H9 (cell line): ENCODE results near the gene ANO10. TPM values are rescaled to one million over a fixed set of nuclear protein-coding genes. Genes with fewer than 3 reads are reported as not detected.

Experiments used
- DNase-seq: peaks from one replicate; pipeline ENCODE4 v3.0.0-alpha.2; 2017
- H2AFZ ChIP-seq: one replicate; pipeline ENCODE4 v1.6.1; 2013; ENCODE audit warnings: mild to moderate bottlenecking, low read length, control low read depth, moderate library complexity
- H2AK5ac ChIP-seq: 2 replicates; pipeline ENCODE4 v1.6.1; 2013; ENCODE audit warnings: low read length, control low read depth, mixed read lengths; ENCODE audit not compliant: insufficient read length
- H2BK120ac ChIP-seq: one replicate; pipeline ENCODE4 v1.6.1; 2013; ENCODE audit warnings: low read depth, mild to moderate bottlenecking, low read length, control low read depth, inconsistent platforms; ENCODE audit not compliant: poor library complexity, severe bottlenecking
- H2BK12ac ChIP-seq: 2 replicates; pipeline ENCODE4 v1.6.1; 2013; ENCODE audit warnings: low read length, control low read depth, mixed read lengths, low read depth; ENCODE audit not compliant: insufficient read length
- H2BK15ac ChIP-seq: 2 replicates; pipeline ENCODE4 v1.6.1; 2013; ENCODE audit warnings: low read depth, low read length, control low read depth
- H2BK20ac ChIP-seq: one replicate; pipeline ENCODE4 v1.6.1; 2013; ENCODE audit warnings: low read depth, mild to moderate bottlenecking, low read length, control low read depth, inconsistent platforms; ENCODE audit not compliant: poor library complexity, severe bottlenecking
- H2BK5ac ChIP-seq: 2 replicates; pipeline ENCODE4 v1.6.1; 2013; ENCODE audit warnings: low read length, control low read depth, mixed read lengths; ENCODE audit not compliant: insufficient read length
- H3K14ac ChIP-seq: 2 replicates; pipeline ENCODE4 v1.6.1; 2013; ENCODE audit warnings: low read length, control low read depth; ENCODE audit not compliant: insufficient read depth
- H3K18ac ChIP-seq: 2 replicates; pipeline ENCODE4 v1.6.1; 2013; ENCODE audit warnings: low read depth, mild to moderate bottlenecking, mixed read lengths, low read length, control low read depth; ENCODE audit not compliant: insufficient read length
- H3K23ac ChIP-seq: 2 replicates; pipeline ENCODE4 v1.6.1; 2013; ENCODE audit warnings: low read length, control low read depth, mixed read lengths, low read depth; ENCODE audit not compliant: insufficient read length
- H3K23me2 ChIP-seq: 2 replicates; pipeline ENCODE4 v1.6.1; 2013; ENCODE audit warnings: low read depth, mild to moderate bottlenecking, mixed read lengths, low read length, control low read depth; ENCODE audit not compliant: insufficient read length, poor library complexity, severe bottlenecking
- H3K27ac ChIP-seq: 2 replicates; pipeline ENCODE4 v1.5.1; 2013; ENCODE audit warnings: low read length, control low read depth, mixed read lengths, low read depth; ENCODE audit not compliant: insufficient read length
- H3K27me3 ChIP-seq: 2 replicates; pipeline ENCODE4 v1.6.1; 2013; ENCODE audit warnings: low read length, control low read depth, inconsistent platforms; ENCODE audit not compliant: insufficient read depth
- H3K4ac ChIP-seq: 2 replicates; pipeline ENCODE4 v1.6.1; 2013; ENCODE audit warnings: low read depth, mild to moderate bottlenecking, control low read depth, inconsistent platforms, low read length, moderate library complexity
- H3K4me1 ChIP-seq: 2 replicates; pipeline ENCODE4 v1.6.1; 2013; ENCODE audit warnings: low read length, control low read depth, inconsistent platforms; ENCODE audit not compliant: insufficient read depth
- H3K4me2 ChIP-seq: 2 replicates; pipeline ENCODE4 v1.6.1; 2013; ENCODE audit warnings: low read length, control low read depth, mixed read lengths; ENCODE audit not compliant: insufficient read length, insufficient read depth
- H3K56ac ChIP-seq: 2 replicates; pipeline ENCODE4 v1.6.1; 2013; ENCODE audit warnings: low read depth, mild to moderate bottlenecking, mixed read lengths, low read length, control low read depth; ENCODE audit not compliant: insufficient read length
- H3K79me1 ChIP-seq: 2 replicates; pipeline ENCODE4 v1.6.1; 2013; ENCODE audit warnings: low read depth, mild to moderate bottlenecking, moderate library complexity, low read length, control low read depth, inconsistent platforms; ENCODE audit not compliant: insufficient read depth, poor library complexity, severe bottlenecking
- H3K79me2 ChIP-seq: 2 replicates; pipeline ENCODE4 v1.6.1; 2013; ENCODE audit warnings: low read length, control low read depth, inconsistent platforms; ENCODE audit not compliant: insufficient read depth
- H3K9ac ChIP-seq: 2 replicates; pipeline ENCODE4 v1.6.1; 2013; ENCODE audit warnings: low read length, control low read depth, mixed read lengths; ENCODE audit not compliant: insufficient read length; ENCODE audit errors: extremely low read depth
- H3K9me3 ChIP-seq: one replicate; pipeline ENCODE4 v1.6.1; 2013; ENCODE audit warnings: low read depth, low read length, inconsistent platforms; ENCODE audit not compliant: control insufficient read depth
- H3T11ph ChIP-seq: one replicate; pipeline ENCODE4 v1.6.1; 2013; ENCODE audit warnings: mild to moderate bottlenecking, low read length, control low read depth, inconsistent platforms
- H4K20me1 ChIP-seq: one replicate; pipeline ENCODE4 v1.6.1; 2013; ENCODE audit not compliant: control insufficient read depth, insufficient read length, insufficient read depth
- H4K5ac ChIP-seq: 2 replicates; pipeline ENCODE4 v1.6.1; 2013; ENCODE audit warnings: low read depth, mild to moderate bottlenecking, mixed read lengths, low read length, control low read depth; ENCODE audit not compliant: insufficient read length
- H4K8ac ChIP-seq: replicated peaks from 2 replicates; pipeline ENCODE4 v1.6.1; 2013; ENCODE audit warnings: low read length, control low read depth, mixed read lengths, low read depth; ENCODE audit not compliant: insufficient read length
- H4K91ac ChIP-seq: 2 replicates; pipeline ENCODE4 v1.6.1; 2013; ENCODE audit warnings: low read depth, mild to moderate bottlenecking, moderate library complexity, mixed read lengths, low read length, control low read depth; ENCODE audit not compliant: insufficient read length
- H3K27ac Mint-ChIP-seq, 3 experiments: 2 replicates in 2 of 3; 3 replicates in 1 of 3; pipeline ENCODE4 v1.8.0; 2020 to 2021; ENCODE audit warnings: mixed read lengths in 3 of 3, mild to moderate bottlenecking in 1 of 3, moderate library complexity in 1 of 3
- H3K27me3 Mint-ChIP-seq: 2 replicates; pipeline ENCODE4 v1.8.0; 2021; ENCODE audit warnings: low read depth, mild to moderate bottlenecking, moderate library complexity, mixed read lengths
- H3K36me3 Mint-ChIP-seq, 3 experiments: 2 replicates in 2 of 3; 3 replicates in 1 of 3; pipeline ENCODE4 v1.8.0; 2020 to 2021; ENCODE audit warnings: low read depth in 3 of 3, mixed read lengths in 3 of 3; ENCODE audit not compliant: insufficient read depth in 1 of 3
- H3K4me1 Mint-ChIP-seq, 2 experiments: 2 replicates each; pipeline ENCODE4 v1.8.0; 2020; ENCODE audit warnings: mixed read lengths in 2 of 2
- H3K4me3 Mint-ChIP-seq, 2 experiments: 2 replicates in 1 of 2; 3 replicates in 1 of 2; pipeline ENCODE4 v1.8.0; 2020 to 2021; ENCODE audit warnings: mild to moderate bottlenecking in 2 of 2, mixed read lengths in 2 of 2, moderate library complexity in 1 of 2
- H3K9me3 Mint-ChIP-seq, 2 experiments: 2 replicates in 1 of 2; 3 replicates in 1 of 2; pipeline ENCODE4 v1.8.0; 2020; ENCODE audit warnings: mild to moderate bottlenecking in 2 of 2, mixed read lengths in 2 of 2, moderate library complexity in 1 of 2
- CTCF ChIP-seq: fragments of 200-600 bp; sonication (generic); conservative IDR thresholded peaks from 3 replicates; pipeline ENCODE4 v1.8.0; 2021; ENCODE audit warnings: antibody characterized with exemption, mild to moderate bottlenecking
- WGBS: extraction: QIAGEN DNeasy Blood & Tissue Kit; methylation state at CpG from one replicate; pipeline ENCODE4 v1.1.7; 2013; ENCODE audit warnings: missing lambda C conversion rate, low lambda C conversion rate, mixed read lengths; ENCODE audit not compliant: insufficient read length; ENCODE audit errors: extremely low coverage; 5-methylcytosine and 5-hydroxymethylcytosine counted together
- total RNA-seq: library from RNA; stranded (reverse); gene quantifications from 2 replicates; pipeline ENCODE4 v1.2.1, GENCODE V29; 2021

Gene ANO10
- total RNA-seq, 1 experiment from 2014 or later, result 38.7 TPM

- WGBS, result no CpG with 5 or more reads among the region's 4 CpGs
- no peak overlapping the region for H2BK15ac ChIP-seq
- peaks cover 5% of the 10 kb centered on the region; the same call in 1 of the 2 replicates for H3K4me1 ChIP-seq
- no peak overlapping the region for H4K5ac ChIP-seq
- H3K56ac ChIP-seq, result no peak overlapping the region
- H3K9ac ChIP-seq, result no peak overlapping the region
- no peaks in the 10 kb centered on the region for H3K9me3 ChIP-seq
- no peak overlapping the region for H3K23ac ChIP-seq
- no peak overlapping the region for H2BK5ac ChIP-seq
- H3T11ph ChIP-seq, result no peak overlapping the region
- H3K27me3 Mint-ChIP-seq, result no peaks in the 10 kb centered on the region
- H3K4me1 Mint-ChIP-seq, result peaks cover 20 to 21% of the 10 kb centered on the region in 2 experiments
- no peak overlapping the region for H3K14ac ChIP-seq
- H3K27ac Mint-ChIP-seq, result no peak overlapping the region
- TF ChIP-seq CTCF, result peak; percentile 59
- H4K20me1 ChIP-seq, result no peaks in the 10 kb centered on the region
- H4K91ac ChIP-seq, result no peak overlapping the region
- H2BK20ac ChIP-seq, result no peak overlapping the region
- H3K27ac ChIP-seq, result no peak overlapping the region
- no peak overlapping the region for H3K4ac ChIP-seq
- no peak overlapping the region for H3K4me2 ChIP-seq
- H2BK120ac ChIP-seq, result no peak overlapping the region
- no peak overlapping the region for H2AFZ ChIP-seq
- no peak overlapping the region for H2BK12ac ChIP-seq
- H3K36me3 Mint-ChIP-seq, result peaks cover 4 to 14% (median 12%) of the 10 kb centered on the region in 3 experiments; a peak in 6 of 7 replicates
- H3K79me1 ChIP-seq, result no peaks in the 10 kb centered on the region
- H3K23me2 ChIP-seq, result no peaks in the 10 kb centered on the region
- H4K8ac ChIP-seq, result no peak overlapping the region
- no peak overlapping the region for H3K4me3 Mint-ChIP-seq
- no peaks in the 10 kb centered on the region for H3K27me3 ChIP-seq
- H3K18ac ChIP-seq, result no peak overlapping the region
- no peak for DNase-seq
- no peaks in the 10 kb centered on the region for H3K9me3 Mint-ChIP-seq
- H2AK5ac ChIP-seq, result no peak overlapping the region
- H3K79me2 ChIP-seq, result no peaks in the 10 kb centered on the region
Measured at GRCh38 chr3:43583481-43583880, 38.3 kb downstream of the ANO10 start.
